Measurements from ENCODE around the gene MAPKAPK2.

GRCh38 chr1:206757524-206758266 is 73.0 kb downstream of the MAPKAPK2 start:
- TF ChIP-seq CTCF (IDR thresholded peaks at IDR 0.05) (no peak), REST (IDR thresholded peaks at IDR 0.05; ENCODE audit: insufficient read depth in 1 of 2, low read depth in 2 of 2, low read length in 1 of 2) (no peak)
